H1 (cell line): ENCODE data around the gene EGFR. TPM values are rescaled to one million over a fixed set of nuclear protein-coding genes. Genes with fewer than 3 reads are reported as not detected.

Source experiments
- CTCF ChIA-PET: fragments of 300-600 bp; sonication (Branson Sonifier 250); formaldehyde crosslinking; loops from one replicate; lab custom pipeline; 2021; ENCODE audit not compliant: partially characterized antibody; lab: Charles Lee
- POLR2A ChIA-PET: fragments of 300-600 bp; sonication (Branson Sonifier 250); formaldehyde crosslinking; loops from one replicate; lab custom pipeline; 2021; ENCODE audit warnings: inconsistent platforms; ENCODE audit not compliant: partially characterized antibody; lab: Charles Lee
- DNase-seq, 2 experiments: peaks; one replicate each; pipeline versions ENCODE4 v3.0.0 to v3.0.0-alpha.2; 2010 to 2022; ENCODE audit warnings: low spot score in 2 of 2, low read depth in 1 of 2, mixed read lengths in 1 of 2
- FAIRE-seq: peaks from 2 replicates; lab custom pipeline; 2011; peaks lifted over from hg19 to GRCh38; lab: Jason Lieb, UNC
- H2AFZ ChIP-seq: 2 replicates; pipeline ENCODE4 v1.8.1; 2012; ENCODE audit warnings: low read length, inconsistent platforms
- H2AK5ac ChIP-seq: 2 replicates; pipeline ENCODE4 v1.6.1; 2013; ENCODE audit warnings: low read depth, low read length
- H2BK120ac ChIP-seq: replicated peaks from 2 replicates; pipeline ENCODE3; 2013; ENCODE audit warnings: low read depth, low read length, inconsistent platforms
- H2BK12ac ChIP-seq: 2 replicates; pipeline ENCODE4 v1.6.1; 2013; ENCODE audit warnings: low read depth, low read length
- H2BK15ac ChIP-seq: 2 replicates; pipeline ENCODE4 v1.6.1; 2013; ENCODE audit warnings: low read length
- H2BK20ac ChIP-seq: 2 replicates; pipeline ENCODE4 v1.6.1; 2013; ENCODE audit warnings: low read length
- H2BK5ac ChIP-seq: 2 replicates; pipeline ENCODE4 v1.6.1; 2013; ENCODE audit warnings: low read depth, low read length
- H3K14ac ChIP-seq: 2 replicates; pipeline ENCODE4 v1.6.1; 2013; ENCODE audit warnings: inconsistent platforms; ENCODE audit not compliant: insufficient read length
- H3K18ac ChIP-seq: 2 replicates; pipeline ENCODE4 v1.6.1; 2013; ENCODE audit warnings: low read length; ENCODE audit errors: extremely low read depth
- H3K23ac ChIP-seq: 2 replicates; pipeline ENCODE4 v1.6.1; 2013; ENCODE audit warnings: inconsistent platforms; ENCODE audit not compliant: insufficient read length
- H3K23me2 ChIP-seq: 2 replicates; pipeline ENCODE4 v1.6.1; 2013; ENCODE audit warnings: low read depth, low read length
- H3K27ac ChIP-seq: 2 replicates; pipeline ENCODE4 v1.6.1; 2011; ENCODE audit warnings: low read depth, low read length, inconsistent platforms
- H3K27me3 ChIP-seq, 4 experiments: replicated peaks in 1 of 4; 1 replicate in 1 of 4; 2 replicates in 3 of 4; pipeline versions ENCODE4 v1.6.1 to v1.8.1; 2011 to 2013; ENCODE audit warnings: low read length in 3 of 4, mild to moderate bottlenecking in 3 of 4, inconsistent platforms in 2 of 4, mixed read lengths in 2 of 4, moderate library complexity in 1 of 4; ENCODE audit not compliant: control insufficient read depth in 3 of 4, insufficient read depth in 3 of 4; ENCODE audit errors: extremely low read depth in 1 of 4
- H3K36me3 ChIP-seq, 4 experiments: 2 replicates each; pipeline versions ENCODE4 v1.6.1 to v1.8.1; 2011 to 2013; ENCODE audit warnings: mild to moderate bottlenecking in 4 of 4, low read length in 3 of 4, moderate library complexity in 2 of 4, control low read depth in 1 of 4, inconsistent platforms in 1 of 4; ENCODE audit not compliant: insufficient read depth in 4 of 4, control insufficient read depth in 2 of 4
- H3K4ac ChIP-seq: replicated peaks from 2 replicates; pipeline ENCODE3; 2013; ENCODE audit warnings: low read length, low read depth, mixed read lengths, inconsistent platforms; ENCODE audit not compliant: insufficient read length
- H3K4me1 ChIP-seq, 4 experiments: replicated peaks in 1 of 4; 1 replicate in 1 of 4; 2 replicates in 3 of 4; pipeline versions ENCODE4 v1.6.1 to v1.8.1; 2011 to 2013; ENCODE audit warnings: low read length in 3 of 4, inconsistent platforms in 2 of 4, mixed read lengths in 1 of 4; ENCODE audit not compliant: insufficient read depth in 4 of 4, control insufficient read depth in 3 of 4
- H3K4me2 ChIP-seq, 2 experiments: 2 replicates each; pipeline versions ENCODE4 v1.6.1 to v1.8.1; 2011 to 2013; ENCODE audit warnings: low read depth in 2 of 2, low read length in 2 of 2, control low read depth in 1 of 2, inconsistent platforms in 1 of 2, mild to moderate bottlenecking in 1 of 2; ENCODE audit not compliant: insufficient read depth in 1 of 2
- H3K4me3 ChIP-seq, 4 experiments: fragments of 200-600, 300-600 bp in 1 of 4; sonication (generic), shearing (Covaris generic), sonication (Bioruptor Twin) in 1 of 4; 2 replicates each; pipeline versions ENCODE4 v1.5.1 to v1.8.1; 2011 to 2016; ENCODE audit warnings: low read length in 4 of 4, low read depth in 3 of 4, control low read depth in 2 of 4, inconsistent platforms in 2 of 4, mild to moderate bottlenecking in 2 of 4, mixed read lengths in 1 of 4, moderate library complexity in 1 of 4; ENCODE audit not compliant: insufficient read depth in 2 of 4; ENCODE audit errors: extremely low read depth in 1 of 4
- H3K56ac ChIP-seq: replicated peaks from 2 replicates; pipeline ENCODE3; 2013; ENCODE audit warnings: low read depth, mild to moderate bottlenecking, mixed read lengths, low read length, inconsistent platforms; ENCODE audit not compliant: insufficient read length
- H3K79me1 ChIP-seq: 2 replicates; pipeline ENCODE4 v1.6.1; 2013; ENCODE audit warnings: low read depth, low read length, control low read depth
- H3K79me2 ChIP-seq, 2 experiments: 2 replicates each; pipeline versions ENCODE4 v1.6.1 to v1.8.1; 2012 to 2013; ENCODE audit warnings: low read length in 2 of 2, mild to moderate bottlenecking in 2 of 2, inconsistent platforms in 1 of 2; ENCODE audit not compliant: insufficient read depth in 2 of 2, control insufficient read depth in 1 of 2
- H3K9ac ChIP-seq, 4 experiments: replicated peaks in 1 of 4; 1 replicate in 1 of 4; 2 replicates in 3 of 4; pipeline versions ENCODE4 v1.6.1 to v1.8.1; 2011 to 2013; ENCODE audit warnings: low read depth in 3 of 4, low read length in 3 of 4, control low read depth in 2 of 4, mild to moderate bottlenecking in 2 of 4, moderate library complexity in 2 of 4, inconsistent platforms in 1 of 4; ENCODE audit errors: extremely low read depth in 1 of 4
- H3K9me3 ChIP-seq, 2 experiments: 2 replicates each; pipeline versions ENCODE4 v1.6.1 to v1.8.1; 2012 to 2013; ENCODE audit warnings: mild to moderate bottlenecking in 2 of 2, moderate library complexity in 2 of 2, control low read depth in 1 of 2, inconsistent platforms in 1 of 2, low read depth in 1 of 2, low read length in 1 of 2, mixed read lengths in 1 of 2; ENCODE audit not compliant: insufficient read depth in 2 of 2
- H4K20me1 ChIP-seq, 2 experiments: replicated peaks in 1 of 2; 2 replicates each; pipeline versions ENCODE3 to v1.8.1; 2011 to 2013; ENCODE audit warnings: inconsistent platforms in 2 of 2, low read length in 2 of 2, mild to moderate bottlenecking in 1 of 2; ENCODE audit not compliant: insufficient read depth in 2 of 2, control insufficient read depth in 1 of 2
- H4K5ac ChIP-seq: 2 replicates; pipeline ENCODE4 v1.6.1; 2013; ENCODE audit warnings: low read length, low read depth, mixed read lengths, inconsistent platforms; ENCODE audit not compliant: insufficient read length
- H4K8ac ChIP-seq: 2 replicates; pipeline ENCODE4 v1.8.0; 2013; ENCODE audit warnings: mild to moderate bottlenecking, moderate library complexity, low read length, inconsistent platforms; ENCODE audit not compliant: insufficient read depth; ENCODE audit errors: extremely low read depth
- H4K91ac ChIP-seq: replicated peaks from 2 replicates; pipeline ENCODE3; 2013; ENCODE audit warnings: low read length, mixed read lengths, inconsistent platforms; ENCODE audit not compliant: insufficient read length
- HDAC6 ChIP-seq: IDR thresholded peaks from one replicate; pipeline ENCODE4 v1.7.1; 2012; ENCODE audit warnings: low read depth, mild to moderate bottlenecking, inconsistent platforms, low read length, moderate library complexity
- TAF7 ChIP-seq: optimal IDR thresholded peaks from 2 replicates; pipeline ENCODE3; 2011; ENCODE audit warnings: low read depth, mild to moderate bottlenecking, inconsistent platforms, low read length, moderate library complexity, borderline replicate concordance
- WGBS, 2 experiments: shearing (Covaris generic) in 1 of 2; methylation state at CpG; one replicate each; pipeline versions ENCODE4 v1.1.6 to v1.1.7; 2013 to 2015; ENCODE audit warnings: low lambda C conversion rate in 2 of 2, mixed read lengths in 2 of 2, inconsistent platforms in 1 of 2, low coverage in 1 of 2, missing lambda C conversion rate in 1 of 2; ENCODE audit not compliant: insufficient replicate concordance in 2 of 2, insufficient coverage in 1 of 2, insufficient read length in 1 of 2; ENCODE audit errors: extremely low coverage in 1 of 2, missing lambda C conversion rate in 1 of 2; 5-methylcytosine and 5-hydroxymethylcytosine counted together
- polyA plus RNA-seq, 7 experiments: library from polyadenylated mRNA; depleted of rRNA in 3 of 7; stranded (reverse) in 5 of 7; unstranded in 2 of 7; fragments of >200 nt in 5 of 7; fragments of 200-250 nt in 2 of 7; gene quantifications; 1 replicate in 5 of 7; 2 replicates in 1 of 7; 4 replicates in 1 of 7; pipeline versions ENCODE4 v1.2.1 to v1.2.3, GENCODE V29; 2011 to 2013; ENCODE audit warnings: missing spikeins in 2 of 7, mixed read lengths in 2 of 7
- total RNA-seq: library from RNA; stranded (reverse); fragmentation: NEBNext Ultra II Directional; extraction: Animal tissue kit (Norgen Biotek cat#: 25700); gene quantifications from 2 replicates; pipeline ENCODE4 v1.2.1, GENCODE V29; 2021

Gene EGFR
- total and polyA plus RNA-seq, 2 of the 8 experiments (the other 6 are each of a cell fraction or from before 2014, with no cell fraction given): 1.9 to 5.8 TPM

DNA sequence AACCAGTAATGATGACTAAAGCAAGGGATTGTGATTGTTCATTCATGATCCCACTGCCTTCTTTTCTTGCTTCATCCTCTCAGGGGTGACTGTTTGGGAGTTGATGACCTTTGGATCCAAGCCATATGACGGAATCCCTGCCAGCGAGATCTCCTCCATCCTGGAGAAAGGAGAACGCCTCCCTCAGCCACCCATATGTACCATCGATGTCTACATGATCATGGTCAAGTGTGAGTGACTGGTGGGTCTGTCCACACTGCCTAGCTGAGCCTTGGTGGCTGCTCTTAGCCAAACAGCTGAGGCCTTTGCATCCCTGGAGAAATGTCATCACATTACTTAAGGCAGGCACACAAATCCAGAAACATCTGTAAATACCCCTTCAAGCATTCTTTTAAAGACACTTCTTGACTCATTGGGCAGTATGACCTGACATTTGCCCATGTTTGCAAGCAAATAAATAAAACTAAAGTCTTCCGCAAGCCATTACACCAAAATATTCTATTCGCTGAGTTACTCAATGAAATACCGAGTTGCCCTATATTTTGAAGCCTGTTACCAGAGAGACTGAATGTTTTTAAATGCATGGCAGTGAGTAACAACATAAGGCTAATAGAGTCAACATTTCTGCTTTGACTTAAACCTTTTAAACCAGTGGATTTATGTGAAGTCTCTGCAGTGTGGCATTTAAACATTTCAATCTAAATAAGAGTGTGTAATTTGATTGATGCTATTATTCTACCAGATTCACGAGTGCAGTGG is 180.0 kb downstream of the EGFR start:
- Histone ChIP-seq H3K14ac (no peak overlapping the region), H2BK20ac (no peak overlapping the region), H2AK5ac (no peak overlapping the region), H3K18ac (no peak overlapping the region), H2BK15ac (no peak overlapping the region), H3K27me3 (no peaks in the 10 kb centered on the region), H4K8ac (no peak overlapping the region), H4K20me1 (peaks cover 0 to 6% of the 10 kb centered on the region in 2 experiments), H3K23me2 (peaks cover 7% of the 10 kb centered on the region; the same call in 1 of the 2 replicates), H3K79me1 (no peaks in the 10 kb centered on the region), H4K91ac (no peak overlapping the region), H3K36me3 (peaks cover 0 to 2% (median 0%) of the 10 kb centered on the region in 4 experiments; a peak in 2 of 8 replicates), H2BK12ac (no peak overlapping the region), H3K4me1 (peaks cover 0 to 1% (median 0%) of the 10 kb centered on the region in 4 experiments; a peak in 2 of 7 replicates), H3K4me2 (no peak overlapping the region), H3K27ac (no peak overlapping the region), H3K79me2 (no peaks in the 10 kb centered on the region), H2BK5ac (no peak overlapping the region), H3K9ac (no peak overlapping the region), H2BK120ac (no peak overlapping the region), H4K5ac (no peak overlapping the region), H3K9me3 (no peaks in the 10 kb centered on the region), H2AFZ (no peak overlapping the region), H3K23ac (no peak overlapping the region), H3K56ac (no peak overlapping the region), H3K4me3 (no peak overlapping the region), H3K4ac (no peak overlapping the region)
- ChIA-PET CTCF (no interaction called here), POLR2A (interaction anchor here (0.7 kb wide), 1 partner anchor 9 kb away, joined by 3 read pairs; no protein-coding TSS in a partner anchor)
- FAIRE-seq (no peak), DNase-seq (no peak)
- TF ChIP-seq HDAC6: no peak
- TF ChIP-seq TAF7: no peak
- 85% methylated on average over 8 of the region's 8 CpGs; no CpG with 5 or more reads in 1 of the 2 experiments for WGBS, 2 experiments
